T-helper 22 cell (primary cell): ENCODE measurements around the gene ZNF800.

ENCODE experiments used
- DNase-seq: peaks from one replicate; pipeline ENCODE4 v3.0.0-alpha.2; 2020; ENCODE audit warnings: low read depth

The ZNF800 gene

DNA sequence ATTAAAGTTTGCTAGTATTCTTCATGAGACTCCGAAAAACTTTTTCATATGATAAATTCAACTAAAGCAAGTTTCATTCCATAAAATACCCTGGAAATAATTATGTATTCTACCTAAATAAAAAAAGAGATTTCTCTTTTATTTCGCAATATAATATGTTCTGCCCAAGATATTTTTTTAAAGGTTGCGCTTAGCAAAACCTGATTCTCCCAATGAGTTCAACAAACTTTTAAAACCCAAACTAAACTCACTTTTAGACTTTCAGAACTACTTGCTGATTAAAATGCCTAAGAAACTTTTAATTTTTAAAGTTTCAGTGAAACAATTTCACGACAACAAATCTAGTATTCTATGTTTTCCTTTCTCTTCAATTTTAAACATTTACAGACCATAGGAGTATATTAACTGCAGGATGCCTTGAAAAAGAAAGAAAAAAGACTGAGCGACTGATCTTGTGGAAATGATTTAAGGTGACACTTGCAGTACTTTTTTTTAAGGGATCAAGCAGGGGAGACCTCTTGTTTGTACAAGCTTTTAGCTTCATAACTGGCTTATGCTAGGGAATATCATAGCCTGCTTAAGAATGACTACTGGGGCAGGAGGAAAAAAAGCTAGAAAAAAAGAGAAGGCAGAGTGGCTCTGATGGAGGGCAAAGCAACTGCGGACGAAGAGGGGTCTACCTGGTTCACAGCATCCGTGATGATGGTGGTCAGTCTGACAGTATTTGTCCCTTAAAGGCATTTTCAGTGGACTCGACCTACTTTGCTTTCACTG, 1.5 kb downstream of the ZNF800 start:
- no peak for DNase-seq

- no peak for DNase-seq
Measured at GRCh38 chr7:127390186-127390816, 2.2 kb downstream of the ZNF800 start.

- DNase-seq, result no peak
Measured at GRCh38 chr7:127389321-127389720, 3.2 kb downstream of the ZNF800 start.

DNA sequence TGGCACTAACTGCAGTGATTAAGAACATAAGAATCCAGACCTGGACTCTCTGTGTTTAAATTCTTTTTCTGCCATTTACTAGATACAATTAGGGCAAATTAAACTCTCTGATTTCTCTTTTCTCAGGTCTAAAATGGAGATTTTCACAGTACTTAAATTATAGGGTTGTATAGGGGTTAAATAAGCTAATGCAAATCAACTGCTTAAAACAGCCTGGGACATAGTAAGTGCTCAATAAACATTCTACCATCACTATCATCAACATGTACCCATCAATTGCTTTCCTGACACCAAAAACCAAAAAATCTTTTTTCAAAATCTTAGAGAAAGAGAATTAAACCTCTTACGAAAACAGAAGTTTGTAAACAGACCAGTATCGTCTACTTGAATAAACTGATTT, 4.5 kb downstream of the ZNF800 start:
- DNase-seq, result no peak

DNA sequence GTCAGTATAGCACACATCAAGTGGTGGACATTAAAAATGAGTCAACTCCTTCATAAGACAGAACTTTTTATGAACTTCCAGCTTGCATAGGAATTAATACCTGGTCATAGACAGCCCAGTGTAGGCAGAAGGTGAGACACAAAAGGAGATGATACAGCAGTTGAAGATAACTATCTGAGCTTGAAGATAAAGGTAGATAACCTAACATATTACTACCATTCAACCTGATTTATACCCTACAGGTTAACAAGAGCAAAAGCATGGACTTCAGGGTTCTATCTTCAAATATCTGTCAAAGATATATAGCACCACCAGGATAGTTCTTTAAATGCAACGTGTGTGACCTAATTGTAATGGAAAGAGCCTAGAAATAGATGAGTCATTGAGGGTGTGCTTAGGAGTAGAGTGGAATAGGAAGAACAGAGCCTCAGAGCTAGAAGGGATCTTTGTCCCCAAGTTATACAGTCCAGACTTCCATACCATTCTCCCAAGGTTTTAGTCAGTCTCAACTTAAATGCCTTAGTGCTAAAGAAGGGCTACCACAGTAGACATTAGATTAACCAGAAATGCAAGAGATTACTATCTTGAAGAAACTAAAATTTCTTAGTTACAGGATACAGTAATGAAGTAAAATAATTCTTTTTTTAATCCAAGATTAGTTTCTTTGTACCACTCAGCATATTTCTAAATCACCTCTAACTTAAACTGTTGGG, 9.2 kb downstream of the ZNF800 start:
- DNase-seq, result no peak

GRCh38 chr7:127382301-127383085, 10.0 kb downstream of the ZNF800 start:
- DNase-seq, result no peak

DNA sequence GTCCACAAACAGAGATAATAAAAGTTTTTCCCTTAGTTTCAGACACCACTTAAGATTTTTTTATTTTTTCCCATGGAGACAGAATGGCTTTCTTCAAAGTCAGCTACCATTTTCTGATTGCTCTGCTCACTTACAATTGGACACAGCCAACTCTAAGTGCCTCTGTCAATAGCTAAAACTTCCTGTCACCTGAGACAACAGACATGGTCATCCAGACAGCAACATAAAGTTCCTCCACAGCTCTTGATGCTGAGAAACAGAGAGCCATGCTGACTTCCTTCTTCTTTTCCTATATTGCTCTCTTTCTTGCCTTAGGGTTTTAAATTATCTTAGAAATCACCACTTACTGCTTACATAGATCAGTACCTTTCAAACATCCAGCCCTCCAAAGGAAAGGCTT, 12.0 kb downstream of the ZNF800 start:
- no peak for DNase-seq

GRCh38 chr7:127379642-127380041, 12.9 kb downstream of the ZNF800 start:
- DNase-seq, result no peak

- no peak for DNase-seq
Measured at GRCh38 chr7:127378537-127378936, 14.0 kb downstream of the ZNF800 start.

- DNase-seq, result no peak
Measured at GRCh38 chr7:127377425-127377824, 15.1 kb downstream of the ZNF800 start.

DNA sequence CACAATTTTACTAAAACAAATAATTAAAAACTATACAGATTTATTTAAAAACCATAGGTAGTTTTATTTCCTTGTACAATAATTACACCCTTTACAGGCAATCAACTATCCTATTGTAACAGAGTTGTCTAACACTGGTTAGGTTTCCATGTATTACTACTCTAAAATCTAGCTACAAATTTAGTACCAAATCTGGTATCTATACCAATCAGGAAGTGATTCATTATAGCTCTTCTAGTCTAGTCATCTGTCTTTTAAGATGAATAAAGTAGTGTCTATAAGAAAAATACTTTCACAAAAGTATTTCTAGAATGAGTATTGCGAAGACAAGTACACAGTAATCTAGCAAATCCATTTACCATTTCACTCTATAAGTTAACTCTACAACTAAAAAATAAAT, 16.9 kb downstream of the ZNF800 start:
- no peak for DNase-seq

GRCh38 chr7:127367679-127368078, 24.8 kb downstream of the ZNF800 start:
- no peak for DNase-seq

GRCh38 chr7:127366680-127367079, 25.8 kb downstream of the ZNF800 start:
- no peak for DNase-seq

DNA sequence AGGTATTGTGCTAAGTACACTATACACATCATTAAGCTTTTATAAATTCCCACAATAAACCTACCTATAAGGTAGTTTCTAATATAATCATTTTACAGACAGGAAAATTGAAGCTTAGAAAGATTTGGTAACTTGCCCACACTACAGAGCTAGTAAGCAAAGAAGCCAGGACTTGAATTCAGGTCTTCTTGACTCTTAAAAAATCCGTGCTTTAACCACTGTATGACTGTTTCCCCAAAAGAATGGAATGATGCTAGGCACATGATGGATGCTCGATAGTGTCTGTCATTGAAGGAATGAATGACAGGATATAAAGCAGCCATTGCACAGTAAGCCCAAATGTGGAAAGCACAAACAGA, 26.6 kb downstream of the ZNF800 start:
- DNase-seq, result no peak

GRCh38 chr7:127365164-127365956, 27.1 kb downstream of the ZNF800 start:
- DNase-seq, result no peak

- no peak for DNase-seq
Measured at GRCh38 chr7:127362364-127363027, 30.0 kb downstream of the ZNF800 start.

GRCh38 chr7:127361736-127362135, 30.8 kb downstream of the ZNF800 start:
- no peak for DNase-seq

GRCh38 chr7:127359011-127359410, 33.5 kb downstream of the ZNF800 start:
- DNase-seq, result no peak

DNA sequence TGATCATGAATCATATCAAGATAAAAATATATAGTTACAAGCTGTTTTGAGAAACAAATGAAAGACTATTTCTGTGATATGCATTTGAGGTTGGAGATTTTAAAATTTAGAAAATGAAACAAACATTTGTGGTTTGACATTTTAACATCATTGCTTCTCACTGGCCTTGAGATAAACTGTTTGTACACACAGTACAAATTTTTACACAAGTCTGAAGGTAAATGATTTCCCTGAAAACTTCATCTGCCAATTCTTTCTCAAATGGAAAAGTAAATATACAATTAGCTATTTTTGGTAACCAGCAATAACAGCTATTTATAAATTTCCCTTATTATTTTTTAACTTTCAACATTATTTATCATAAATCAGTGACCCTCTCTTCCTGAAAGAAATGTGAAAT, 38.6 kb downstream of the ZNF800 start:
- DNase-seq, result no peak

DNA sequence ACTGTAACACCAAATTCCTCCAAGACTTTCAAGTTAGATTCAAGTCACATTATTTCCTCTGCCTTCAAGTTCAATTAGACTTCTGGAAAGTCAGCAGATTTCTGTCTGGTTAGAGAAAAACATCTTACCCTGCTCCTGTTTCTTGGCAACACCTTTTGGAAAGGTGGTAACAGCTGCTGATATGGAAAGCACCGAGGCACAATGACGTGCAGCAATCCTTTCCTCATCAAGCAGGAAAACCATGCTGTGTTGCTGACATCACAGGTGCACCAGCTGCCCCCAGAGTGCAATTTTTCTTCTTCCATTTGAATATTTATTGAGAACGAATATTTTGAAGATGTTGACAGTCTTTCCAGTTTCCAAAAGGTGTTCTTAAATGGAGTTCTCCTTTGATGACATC, 41.9 kb downstream of the ZNF800 start:
- no peak for DNase-seq

DNA sequence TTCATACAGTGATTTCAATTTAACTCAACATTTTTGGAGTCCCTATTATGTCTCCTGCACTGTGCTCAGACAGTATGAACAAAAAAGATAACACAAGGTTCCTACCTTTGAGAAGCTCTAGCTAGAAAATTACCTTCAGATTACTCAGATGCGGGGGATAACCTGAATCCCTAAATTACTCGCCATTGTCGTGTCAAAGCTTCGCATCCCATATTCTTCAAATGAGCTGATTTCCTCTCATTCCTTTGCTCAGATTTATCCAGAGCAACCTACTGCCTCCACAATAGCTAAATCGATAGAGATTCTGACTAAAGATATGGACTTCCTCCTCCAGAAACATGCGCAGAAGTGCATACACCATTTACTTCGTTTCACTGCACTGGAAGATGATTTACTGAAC, 42.6 kb downstream of the ZNF800 start:
- no peak for DNase-seq
